ENCODE results near the gene NEGR1. TPM values are rescaled to one million over a fixed set of nuclear protein-coding genes. Genes with fewer than 3 reads are reported as not detected.

The NEGR1 gene
- total and polyA plus RNA-seq, 3 donors from 2014 or later = 2.9 to 7.6 (median 3.1) TPM

- Histone ChIP-seq H3K9me3 (no peaks in the 10 kb centered on the region), H3K4me3 (no peak overlapping the region), H3K36me3 (ENCODE audit: low read depth, missing control alignments) (no peaks in the 10 kb centered on the region), H3K27me3 (no peaks in the 10 kb centered on the region), H3K27ac (no peak overlapping the region), H3K4me1 (no peaks in the 10 kb centered on the region)
- no peak for DNase-seq
- 88 to 90% methylated on average over 2 of the region's 2 CpGs for WGBS, 2 donors
- intact Hi-C loops (cut with DNase I; ENCODE audit: low total_unique reads) = no loop called here
- TF ChIP-seq POLR2A (IDR thresholded peaks at IDR 0.05) = no peak
Measured at GRCh38 chr1:72100771-72101170, 181.6 kb downstream of the NEGR1 start.

DNA sequence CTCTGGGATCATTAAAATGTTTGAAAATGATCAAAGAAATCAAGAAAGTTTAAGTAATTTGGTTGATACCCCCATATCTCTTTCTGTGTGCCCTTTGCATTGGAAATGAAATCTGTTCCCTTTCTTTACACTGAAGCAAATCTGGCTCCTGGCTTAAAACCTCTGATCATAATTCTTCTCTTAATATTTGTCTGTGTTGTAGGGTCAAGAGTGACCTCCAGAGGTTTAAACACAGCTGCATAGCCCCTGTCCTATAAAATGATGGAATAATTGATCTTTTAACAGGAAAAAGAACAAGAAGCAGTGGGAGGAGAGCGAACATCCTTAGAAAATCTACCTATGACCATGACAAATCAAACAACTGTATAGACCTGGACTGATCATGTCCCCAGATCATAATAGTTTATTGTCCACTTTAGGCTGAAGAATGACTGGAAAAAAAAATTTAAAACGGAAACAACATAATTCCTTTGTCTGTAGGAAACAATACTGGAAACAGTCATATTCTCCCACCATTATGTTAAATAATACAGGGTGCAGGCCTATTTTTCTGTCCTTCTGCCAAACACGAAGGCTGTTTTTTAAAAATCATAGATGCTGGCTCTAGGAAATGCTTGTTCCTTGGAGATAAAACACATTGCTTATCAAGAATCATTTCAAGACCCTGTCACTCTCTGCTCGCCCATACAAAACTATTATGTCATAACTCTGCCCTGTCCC lies 184.3 kb downstream of the NEGR1 start:
- DNase-seq = no peak
- no peaks in the 10 kb centered on the region for H3K4me1 ChIP-seq
- TF ChIP-seq, protein P1, sequence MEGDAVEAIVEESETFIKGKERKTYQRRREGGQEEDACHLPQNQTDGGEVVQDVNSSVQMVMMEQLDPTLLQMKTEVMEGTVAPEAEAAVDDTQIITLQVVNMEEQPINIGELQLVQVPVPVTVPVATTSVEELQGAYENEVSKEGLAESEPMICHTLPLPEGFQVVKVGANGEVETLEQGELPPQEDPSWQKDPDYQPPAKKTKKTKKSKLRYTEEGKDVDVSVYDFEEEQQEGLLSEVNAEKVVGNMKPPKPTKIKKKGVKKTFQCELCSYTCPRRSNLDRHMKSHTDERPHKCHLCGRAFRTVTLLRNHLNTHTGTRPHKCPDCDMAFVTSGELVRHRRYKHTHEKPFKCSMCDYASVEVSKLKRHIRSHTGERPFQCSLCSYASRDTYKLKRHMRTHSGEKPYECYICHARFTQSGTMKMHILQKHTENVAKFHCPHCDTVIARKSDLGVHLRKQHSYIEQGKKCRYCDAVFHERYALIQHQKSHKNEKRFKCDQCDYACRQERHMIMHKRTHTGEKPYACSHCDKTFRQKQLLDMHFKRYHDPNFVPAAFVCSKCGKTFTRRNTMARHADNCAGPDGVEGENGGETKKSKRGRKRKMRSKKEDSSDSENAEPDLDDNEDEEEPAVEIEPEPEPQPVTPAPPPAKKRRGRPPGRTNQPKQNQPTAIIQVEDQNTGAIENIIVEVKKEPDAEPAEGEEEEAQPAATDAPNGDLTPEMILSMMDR (IDR thresholded peaks at IDR 0.05) = no peak
- TF ChIP-seq POLR2A (IDR thresholded peaks at IDR 0.05) = no peak
- WGBS, 2 donors = 90 to 93% methylated on average over 4 of the region's 4 CpGs
- intact Hi-C loops (cut with DNase I; ENCODE audit: low total_unique reads) = no loop called here
- no peak overlapping the region for H3K4me3 ChIP-seq
- no peak overlapping the region for H3K27ac ChIP-seq
- H3K9me3 ChIP-seq = no peaks in the 10 kb centered on the region
- H3K36me3 ChIP-seq (ENCODE audit: low read depth, missing control alignments) = no peaks in the 10 kb centered on the region
- no peaks in the 10 kb centered on the region for H3K27me3 ChIP-seq

DNA sequence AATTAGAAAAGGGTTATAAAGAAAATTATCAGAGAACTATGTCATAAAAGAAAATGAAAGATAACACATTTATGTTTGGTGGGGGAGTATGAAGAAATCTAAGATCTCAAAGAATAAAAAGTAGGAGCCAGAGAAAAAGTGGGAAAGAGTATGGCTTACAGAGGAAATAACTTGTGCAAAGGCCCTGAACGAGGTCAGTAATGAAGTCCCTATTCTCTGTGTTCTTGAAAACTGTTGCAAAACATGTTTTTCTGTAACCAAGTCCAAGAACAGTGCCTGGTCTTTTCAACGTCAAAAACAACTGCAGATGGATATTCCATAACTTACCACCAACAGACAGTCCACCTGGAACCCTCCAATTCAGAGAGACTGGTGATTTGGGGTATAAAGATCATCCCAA lies 188.1 kb downstream of the NEGR1 start:
- TF ChIP-seq POLR2A (IDR thresholded peaks at IDR 0.05) = no peak
- TF ChIP-seq, protein P1 (IDR thresholded peaks at IDR 0.05) = no peak
- Histone ChIP-seq H3K27ac (no peak overlapping the region), H3K9me3 (no peaks in the 10 kb centered on the region), H3K4me1 (no peaks in the 10 kb centered on the region), H3K27me3 (no peaks in the 10 kb centered on the region), H3K4me3 (no peak overlapping the region), H3K36me3 (ENCODE audit: low read depth, missing control alignments) (no peaks in the 10 kb centered on the region)
- no peak for DNase-seq
- intact Hi-C loops (cut with DNase I; ENCODE audit: low total_unique reads) = no loop called here
- 69% methylated on average over 2 of the region's 2 CpGs for WGBS, 2 donors

GRCh38 chr1:72086394-72086793 lies 195.9 kb downstream of the NEGR1 start:
- DNase-seq = no peak
- intact Hi-C loops (cut with DNase I; ENCODE audit: low total_unique reads) = no loop called here
- H3K9me3 ChIP-seq = no peaks in the 10 kb centered on the region
- TF ChIP-seq POLR2A (IDR thresholded peaks at IDR 0.05) = no peak
- TF ChIP-seq, protein P1 (IDR thresholded peaks at IDR 0.05) = no peak
- no peaks in the 10 kb centered on the region for H3K4me1 ChIP-seq
- no peak overlapping the region for H3K4me3 ChIP-seq
- H3K27me3 ChIP-seq = no peaks in the 10 kb centered on the region
- 75 to 78% methylated on average over 3 of the region's 3 CpGs for WGBS, 2 donors
- H3K36me3 ChIP-seq (ENCODE audit: low read depth, missing control alignments) = no peaks in the 10 kb centered on the region
- H3K27ac ChIP-seq = no peak overlapping the region

- no peaks in the 10 kb centered on the region for H3K27me3 ChIP-seq
- no peaks in the 10 kb centered on the region for H3K9me3 ChIP-seq
- TF ChIP-seq POLR2A (IDR thresholded peaks at IDR 0.05) = no peak
- TF ChIP-seq, protein P1 (IDR thresholded peaks at IDR 0.05) = no peak
- no peak overlapping the region for H3K4me3 ChIP-seq
- no peaks in the 10 kb centered on the region for H3K36me3 ChIP-seq (ENCODE audit: low read depth, missing control alignments)
- no peaks in the 10 kb centered on the region for H3K4me1 ChIP-seq
- DNase-seq = no peak
- intact Hi-C loops (cut with DNase I; ENCODE audit: low total_unique reads) = no loop called here
- H3K27ac ChIP-seq = no peak overlapping the region
Measured at GRCh38 chr1:72075425-72075824, 206.9 kb downstream of the NEGR1 start.

Data from testis (tissue), 3 donors.